H1 (cell line): ENCODE data around the gene KCNC1.
A peak's percentile ranks its signal among the peaks of the same experiment; 100 is the strongest.

Experiments
- ATF2 ChIP-seq: IDR thresholded peaks from 2 replicates; pipeline ENCODE4 v1.6.1; 2012; ENCODE audit warnings: low read length, inconsistent platforms
- BACH1 ChIP-seq: IDR thresholded peaks from 2 replicates; pipeline ENCODE4 v1.6.1; 2012; ENCODE audit warnings: low read length, improper control_type of control experiment
- CEBPB ChIP-seq: IDR thresholded peaks from 2 replicates; pipeline ENCODE4 v1.6.1; 2012; ENCODE audit warnings: low read depth, low read length
- CHD2 ChIP-seq: IDR thresholded peaks from 2 replicates; pipeline ENCODE4 v1.6.1; 2012; ENCODE audit warnings: low read length, improper control_type of control experiment
- CTCF ChIP-seq, 3 experiments: IDR thresholded peaks; 1 replicate in 2 of 3; 2 replicates in 1 of 3; pipeline versions ENCODE4 v1.5.1 to v1.6.1; 2011; ENCODE audit warnings: low read length in 3 of 3, mild to moderate bottlenecking in 3 of 3, inconsistent platforms in 2 of 3, low read depth in 1 of 3, moderate library complexity in 1 of 3; ENCODE audit not compliant: insufficient read depth in 1 of 3; ENCODE audit errors: control extremely low read depth in 1 of 3
- EP300 ChIP-seq, 2 experiments: IDR thresholded peaks; 1 replicate in 1 of 2; 2 replicates in 1 of 2; pipeline ENCODE4 v1.6.1; 2011 to 2012; ENCODE audit warnings: low read depth in 2 of 2, low read length in 2 of 2, mild to moderate bottlenecking in 2 of 2, borderline replicate concordance in 1 of 2, inconsistent platforms in 1 of 2, moderate library complexity in 1 of 2
- EZH2 ChIP-seq: fragments of 200-600 bp; sonication (generic); IDR thresholded peaks from 2 replicates; pipeline ENCODE4 v1.7.1; 2012; ENCODE audit warnings: low read depth, mild to moderate bottlenecking, moderate library complexity, low read length, inconsistent platforms; ENCODE audit not compliant: severe bottlenecking
- FOSL1 ChIP-seq: IDR thresholded peaks from 2 replicates; pipeline ENCODE4 v1.6.1; 2011; ENCODE audit warnings: mild to moderate bottlenecking, low read depth, low read length, moderate library complexity; ENCODE audit not compliant: insufficient read depth
- KDM4A ChIP-seq: IDR thresholded peaks from one replicate; pipeline ENCODE4 v1.7.1; 2012; ENCODE audit warnings: low read depth, mild to moderate bottlenecking, moderate library complexity, low read length, inconsistent platforms; ENCODE audit not compliant: severe bottlenecking
- POLR2A ChIP-seq, 2 experiments: IDR thresholded peaks; 1 replicate in 1 of 2; 2 replicates in 1 of 2; pipeline ENCODE4 v1.6.1; 2011; ENCODE audit warnings: low read depth in 2 of 2, low read length in 2 of 2, mild to moderate bottlenecking in 2 of 2; ENCODE audit errors: control extremely low read depth in 1 of 2
- POU5F1 ChIP-seq: IDR thresholded peaks from 2 replicates; pipeline ENCODE4 v1.6.1; 2011; ENCODE audit warnings: low read depth, mild to moderate bottlenecking, low read length, moderate library complexity
- SIX5 ChIP-seq: IDR thresholded peaks from 2 replicates; pipeline ENCODE4 v1.6.1; 2011; ENCODE audit warnings: mild to moderate bottlenecking, low read depth, low read length
- USF2 ChIP-seq: IDR thresholded peaks from 2 replicates; pipeline ENCODE4 v1.6.1; 2011; ENCODE audit warnings: low read length, improper control_type of control experiment
- ZNF274 ChIP-seq: IDR thresholded peaks from 2 replicates; pipeline ENCODE4 v1.7.0; 2012; ENCODE audit warnings: low read length, borderline replicate concordance; ENCODE audit errors: extremely low read depth

GRCh38 chr11:17718510-17718962 lies 16.0 kb upstream of the KCNC1 start:
- TF ChIP-seq CTCF (IDR thresholded peaks at IDR 0.05; ENCODE audit: control extremely low read depth in 1 of 3, insufficient read depth in 1 of 3, low read depth in 1 of 3, low read length in 3 of 3) (no peak), ATF2 (no peak), SIX5 (no peak), KDM4A (peak; percentile 25), EP300 (IDR thresholded peaks at IDR 0.05; ENCODE audit: borderline replicate concordance in 1 of 2, low read depth in 2 of 2, low read length in 2 of 2) (no peak), ZNF274 (no peak), POLR2A (IDR thresholded peaks at IDR 0.05; ENCODE audit: control extremely low read depth in 1 of 2, low read depth in 2 of 2, low read length in 2 of 2) (no peak), CEBPB (no peak), POU5F1 (no peak), USF2 (no peak), BACH1 (no peak; the same call in 1 of the 2 replicates), FOSL1 (no peak), EZH2 (peak; percentile 69), CHD2 (no peak)
